Measurements from ENCODE around the gene SLC6A17.

SLC6A17 gene

GRCh38 chr1:110239441-110240430, 89.4 kb downstream of the SLC6A17 start:
- H3K27ac ChIP-seq, result peak overlapping the region; percentile 54
- TF ChIP-seq, protein P1, sequence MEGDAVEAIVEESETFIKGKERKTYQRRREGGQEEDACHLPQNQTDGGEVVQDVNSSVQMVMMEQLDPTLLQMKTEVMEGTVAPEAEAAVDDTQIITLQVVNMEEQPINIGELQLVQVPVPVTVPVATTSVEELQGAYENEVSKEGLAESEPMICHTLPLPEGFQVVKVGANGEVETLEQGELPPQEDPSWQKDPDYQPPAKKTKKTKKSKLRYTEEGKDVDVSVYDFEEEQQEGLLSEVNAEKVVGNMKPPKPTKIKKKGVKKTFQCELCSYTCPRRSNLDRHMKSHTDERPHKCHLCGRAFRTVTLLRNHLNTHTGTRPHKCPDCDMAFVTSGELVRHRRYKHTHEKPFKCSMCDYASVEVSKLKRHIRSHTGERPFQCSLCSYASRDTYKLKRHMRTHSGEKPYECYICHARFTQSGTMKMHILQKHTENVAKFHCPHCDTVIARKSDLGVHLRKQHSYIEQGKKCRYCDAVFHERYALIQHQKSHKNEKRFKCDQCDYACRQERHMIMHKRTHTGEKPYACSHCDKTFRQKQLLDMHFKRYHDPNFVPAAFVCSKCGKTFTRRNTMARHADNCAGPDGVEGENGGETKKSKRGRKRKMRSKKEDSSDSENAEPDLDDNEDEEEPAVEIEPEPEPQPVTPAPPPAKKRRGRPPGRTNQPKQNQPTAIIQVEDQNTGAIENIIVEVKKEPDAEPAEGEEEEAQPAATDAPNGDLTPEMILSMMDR (IDR thresholded peaks at IDR 0.05), result no peak
- peaks cover 28% of the 10 kb centered on the region for H3K27me3 ChIP-seq

GRCh38 chr1:110240476-110241210, 90.3 kb downstream of the SLC6A17 start:
- no peaks in the 10 kb centered on the region for H3K9me3 ChIP-seq
- no peaks in the 10 kb centered on the region for H3K36me3 ChIP-seq
- peaks cover 26 to 28% of the 10 kb centered on the region in 2 experiments for H3K4me1 ChIP-seq (ENCODE audit: control insufficient read depth in 1 of 2, insufficient read depth in 1 of 2, low read depth in 1 of 2, low read length in 1 of 2)
- H3K27ac ChIP-seq, result no peak overlapping the region
- H3K4me3 ChIP-seq (ENCODE audit: low read depth in 1 of 2, low read length in 1 of 2), result no peak overlapping the region
- H3K27me3 ChIP-seq, result peaks cover 37% of the 10 kb centered on the region
- TF ChIP-seq, protein P1 (IDR thresholded peaks at IDR 0.05), result no peak

More at GRCh38 chr1:110239441-110240430, 89.4 kb downstream of the SLC6A17 start:
- no peaks in the 10 kb centered on the region for H3K36me3 ChIP-seq
- H3K4me3 ChIP-seq (ENCODE audit: low read depth in 1 of 2, low read length in 1 of 2), result no peak overlapping the region
- H3K9me3 ChIP-seq, result no peaks in the 10 kb centered on the region
- peaks cover 35 to 36% of the 10 kb centered on the region in 2 experiments for H3K4me1 ChIP-seq (ENCODE audit: control insufficient read depth in 1 of 2, insufficient read depth in 1 of 2, low read depth in 1 of 2, low read length in 1 of 2)

DNA sequence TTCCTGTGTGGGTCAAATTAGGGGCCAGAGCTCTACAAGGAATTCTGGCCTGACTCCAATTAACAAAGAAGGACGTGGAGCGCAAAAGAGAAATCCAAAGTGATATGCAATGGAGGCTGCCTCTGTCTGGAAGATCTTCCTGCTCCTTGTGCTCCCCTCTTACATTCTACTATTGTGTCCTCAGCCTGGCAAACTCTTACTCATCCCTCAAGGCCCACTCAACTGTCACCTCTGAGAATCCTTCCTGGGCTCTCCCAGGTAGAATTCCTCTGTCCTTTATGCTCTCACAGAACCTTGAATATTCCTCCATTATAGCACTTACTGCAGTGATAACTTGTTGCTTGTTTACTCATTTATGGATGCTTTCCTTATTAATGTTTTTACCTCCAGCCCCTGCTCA, 91.2 kb downstream of the SLC6A17 start:
- H3K4me3 ChIP-seq (ENCODE audit: low read depth in 1 of 2, low read length in 1 of 2), result no peak overlapping the region
- no peaks in the 10 kb centered on the region for H3K9me3 ChIP-seq
- H3K4me1 ChIP-seq (ENCODE audit: control insufficient read depth in 1 of 2, insufficient read depth in 1 of 2, low read depth in 1 of 2, low read length in 1 of 2), result peaks cover 17 to 19% of the 10 kb centered on the region in 2 experiments
- TF ChIP-seq, protein P1 (IDR thresholded peaks at IDR 0.05), result no peak
- H3K27ac ChIP-seq, result no peak overlapping the region
- H3K36me3 ChIP-seq, result no peaks in the 10 kb centered on the region
- peaks cover 42% of the 10 kb centered on the region for H3K27me3 ChIP-seq

DNA sequence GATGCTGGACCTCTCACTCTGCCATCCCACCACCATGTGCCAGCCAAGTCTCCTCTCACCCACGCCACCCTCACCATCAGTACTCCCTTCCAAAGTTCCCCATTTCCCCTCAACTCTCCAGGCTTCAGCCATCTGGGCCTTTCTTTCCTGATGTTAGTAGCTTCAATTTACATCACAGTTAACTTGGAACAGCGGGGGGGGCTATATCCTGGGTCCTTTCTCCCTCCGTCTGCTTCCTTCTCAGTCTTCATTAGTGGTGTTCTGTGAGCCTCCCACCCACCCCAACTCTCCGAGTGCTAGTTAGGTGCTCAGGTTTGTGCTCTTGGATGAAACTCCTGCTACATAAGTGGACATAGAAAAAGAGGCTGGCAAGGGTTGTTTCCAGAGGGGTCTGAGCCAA, 91.8 kb downstream of the SLC6A17 start:
- Histone ChIP-seq H3K27ac (no peak overlapping the region), H3K36me3 (no peaks in the 10 kb centered on the region), H3K9me3 (no peaks in the 10 kb centered on the region), H3K27me3 (peaks cover 42% of the 10 kb centered on the region), H3K4me3 (ENCODE audit: low read depth in 1 of 2, low read length in 1 of 2) (no peak overlapping the region), H3K4me1 (ENCODE audit: control insufficient read depth in 1 of 2, insufficient read depth in 1 of 2, low read depth in 1 of 2, low read length in 1 of 2) (peaks cover 17 to 18% of the 10 kb centered on the region in 2 experiments)
- TF ChIP-seq, protein P1 (IDR thresholded peaks at IDR 0.05), result no peak

DNA sequence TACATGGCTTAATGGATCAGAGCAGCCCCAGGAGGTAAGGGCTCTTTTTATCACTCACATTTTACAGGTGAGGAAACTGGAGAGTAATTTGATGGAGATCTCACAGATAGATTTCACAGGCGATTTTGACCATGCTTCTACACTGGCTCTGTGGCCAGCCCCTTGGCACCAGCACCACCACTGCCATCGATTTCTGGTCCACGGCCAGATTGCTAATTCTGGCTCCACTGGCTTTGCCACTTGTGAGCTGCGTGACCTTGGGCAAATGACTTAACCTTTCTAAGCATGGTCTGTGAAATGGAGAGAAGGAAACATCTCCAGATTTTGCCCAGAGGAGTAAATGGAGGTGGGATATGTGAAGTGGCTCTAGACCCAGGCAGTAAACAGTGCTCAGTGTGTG, 92.4 kb downstream of the SLC6A17 start:
- H3K36me3 ChIP-seq, result no peaks in the 10 kb centered on the region
- H3K27ac ChIP-seq, result no peak overlapping the region
- H3K9me3 ChIP-seq, result no peaks in the 10 kb centered on the region
- peaks cover 42% of the 10 kb centered on the region for H3K27me3 ChIP-seq
- peaks cover 17 to 18% of the 10 kb centered on the region in 2 experiments for H3K4me1 ChIP-seq (ENCODE audit: control insufficient read depth in 1 of 2, insufficient read depth in 1 of 2, low read depth in 1 of 2, low read length in 1 of 2)
- no peak overlapping the region for H3K4me3 ChIP-seq (ENCODE audit: low read depth in 1 of 2, low read length in 1 of 2)
- TF ChIP-seq, protein P1 (IDR thresholded peaks at IDR 0.05), result no peak
